HG03175 (cell line): ENCODE results near the gene RBP3.

Source experiments
- ATAC-seq: cut with Tn5 transposase; IDR thresholded peaks from one replicate; pipeline ENCODE4 v1.9.1; 2021; ENCODE audit warnings: mild to moderate bottlenecking, moderate library complexity; ENCODE audit not compliant: unreplicated experiment

The RBP3 gene

GRCh38 chr10:47388879-47389278, 40.7 kb downstream of the RBP3 start:
- no peak for ATAC-seq

- ATAC-seq, result no peak
Measured at GRCh38 chr10:47389619-47390018, 41.5 kb downstream of the RBP3 start.

GRCh38 chr10:47396311-47396717, 48.2 kb downstream of the RBP3 start:
- ATAC-seq, result no peak

- ATAC-seq, result no peak
Measured at GRCh38 chr10:47397256-47397655, 49.1 kb downstream of the RBP3 start.

GRCh38 chr10:47400251-47400650, 52.1 kb downstream of the RBP3 start:
- no peak for ATAC-seq

DNA sequence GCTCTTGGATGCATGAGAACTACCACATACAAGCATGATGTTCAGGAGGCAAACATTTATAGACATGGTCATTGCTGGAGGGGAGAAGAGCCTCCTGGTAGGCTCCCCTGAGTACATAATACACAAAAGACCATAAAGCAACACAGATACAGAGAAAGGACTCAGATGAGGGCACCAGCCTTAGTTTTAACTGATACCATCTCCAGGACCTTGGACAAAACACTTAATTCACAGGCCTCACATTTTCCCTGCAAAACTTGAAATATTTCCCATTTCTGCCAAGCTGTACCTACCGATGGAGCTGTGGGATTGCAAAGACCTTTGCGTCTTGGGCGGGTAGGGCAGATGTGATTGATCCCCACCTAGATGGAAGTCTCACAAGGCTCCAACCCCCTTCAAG, 52.6 kb downstream of the RBP3 start:
- no peak for ATAC-seq

GRCh38 chr10:47401210-47401609, 53.0 kb downstream of the RBP3 start:
- no peak for ATAC-seq

- ATAC-seq, result no peak
Measured at GRCh38 chr10:47401874-47402640, 53.9 kb downstream of the RBP3 start.

GRCh38 chr10:47402641-47403301, 54.6 kb downstream of the RBP3 start:
- no peak for ATAC-seq

DNA sequence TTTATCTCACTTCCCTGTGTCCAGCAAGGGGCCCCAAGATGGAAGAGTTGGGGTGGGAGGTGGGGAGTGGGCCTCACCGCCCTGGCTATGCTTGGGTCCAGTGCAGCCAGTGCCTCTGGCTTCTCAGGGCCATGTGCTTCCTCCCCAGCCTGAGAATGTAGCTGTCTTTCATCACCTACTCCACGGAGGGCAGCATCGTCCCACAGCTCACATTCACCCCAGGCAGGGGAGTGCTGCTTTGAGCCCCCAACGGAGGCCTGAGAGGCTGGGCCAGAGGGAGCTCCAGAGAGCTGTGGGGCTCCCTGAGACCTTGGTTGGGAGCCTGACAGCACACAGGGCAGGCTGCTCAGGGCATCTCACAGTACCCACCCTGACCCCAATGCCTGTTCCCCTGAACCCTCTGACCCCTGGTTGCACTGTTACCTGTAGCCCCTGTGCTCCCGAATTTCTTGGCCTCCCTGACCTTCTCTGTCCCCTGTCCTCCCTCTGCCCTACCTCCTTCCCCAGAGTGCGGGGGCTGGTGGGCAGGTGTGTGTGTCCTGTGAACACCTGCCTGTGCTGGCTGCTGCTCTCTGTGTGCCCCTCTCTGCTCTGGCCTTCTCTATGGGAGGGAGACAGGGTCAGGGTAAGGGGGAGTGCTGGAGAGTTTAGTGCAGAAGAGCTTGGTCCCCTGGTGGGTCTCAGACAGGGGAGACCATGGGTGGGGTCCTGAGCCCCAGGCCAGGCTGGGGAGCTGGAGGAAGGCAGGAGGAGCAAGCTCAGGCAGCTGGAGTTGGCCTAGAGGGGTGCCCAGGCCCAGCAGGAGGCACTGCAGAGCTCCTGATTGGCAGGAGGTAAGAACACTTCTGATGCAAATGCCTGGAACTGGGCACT, 55.5 kb downstream of the RBP3 start:
- no peak for ATAC-seq

DNA sequence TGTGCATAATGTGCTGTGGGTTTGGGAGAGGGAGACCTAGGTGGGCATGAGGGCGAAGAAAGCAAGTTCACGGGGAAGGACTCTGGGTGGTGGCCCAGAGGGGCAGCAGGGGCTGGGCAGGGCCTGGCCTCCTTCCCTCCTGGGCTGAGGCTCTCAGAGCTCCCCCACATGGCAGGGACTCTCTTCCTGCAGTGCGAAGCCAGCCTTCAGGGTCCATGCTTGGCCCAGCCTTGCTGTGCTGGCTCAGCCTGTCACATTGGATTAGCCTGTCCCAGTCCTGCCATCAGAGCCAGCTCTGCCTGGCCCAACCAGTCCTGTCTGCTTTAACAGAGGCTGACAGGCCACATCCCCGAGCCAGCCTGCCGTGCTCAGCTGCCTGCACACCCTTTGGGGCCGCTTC, 56.3 kb downstream of the RBP3 start:
- no peak for ATAC-seq

DNA sequence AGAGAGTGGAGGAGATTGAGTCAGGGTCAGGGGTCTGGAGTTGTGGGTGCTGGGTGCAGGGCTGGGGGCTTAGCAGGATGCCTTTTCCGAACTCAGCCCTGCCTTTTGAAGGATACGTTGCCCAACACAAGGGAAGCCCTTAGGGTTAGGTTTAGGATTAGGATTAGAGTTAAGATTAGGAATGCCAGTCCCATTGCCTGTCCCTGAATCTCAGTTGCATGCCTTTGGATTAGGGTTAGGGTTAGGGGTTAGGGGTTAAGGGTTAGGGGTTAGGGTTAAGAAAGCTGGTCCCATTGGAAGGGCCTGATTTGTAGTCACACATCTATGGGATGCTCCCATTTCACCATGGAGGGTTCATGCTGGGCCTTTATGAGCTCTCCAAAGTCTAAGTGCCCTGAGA, 56.8 kb downstream of the RBP3 start:
- no peak for ATAC-seq

DNA sequence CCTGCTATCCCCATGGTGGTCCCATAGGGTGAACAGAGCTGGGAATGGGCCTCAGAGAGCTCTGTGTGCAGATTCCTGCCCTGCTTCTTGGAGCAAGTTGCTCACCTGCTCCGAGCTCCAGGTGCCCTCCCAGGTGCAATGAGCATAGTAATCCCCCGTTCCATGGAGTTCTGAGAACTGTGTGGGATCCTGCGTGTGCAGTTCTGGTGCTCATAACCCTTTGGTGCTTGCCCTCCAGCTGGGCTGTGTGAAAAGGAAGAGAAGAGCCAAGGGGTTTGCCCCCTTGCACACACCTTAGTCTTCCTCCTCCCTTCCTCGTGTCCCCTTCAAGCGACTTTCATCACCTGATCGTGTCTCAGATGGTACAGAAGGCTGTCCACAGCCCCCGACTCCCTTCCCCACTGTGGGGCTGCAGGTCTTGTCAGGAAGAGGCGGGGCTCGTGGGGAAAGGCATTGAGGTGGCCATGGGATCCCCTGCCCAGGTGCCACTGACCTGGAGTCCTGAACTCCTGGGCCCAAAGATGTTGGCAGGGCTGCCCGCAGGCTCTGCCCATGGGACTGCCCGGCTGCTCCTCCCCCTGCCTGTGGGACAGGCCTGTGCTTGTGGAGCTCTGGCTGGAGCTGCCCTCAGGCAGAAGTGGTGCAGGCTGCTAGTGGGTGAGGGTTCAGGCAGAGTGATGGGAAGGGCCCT, 57.8 kb downstream of the RBP3 start:
- ATAC-seq, result no peak

- ATAC-seq, result no peak
Measured at GRCh38 chr10:47406548-47406869, 58.3 kb downstream of the RBP3 start.

DNA sequence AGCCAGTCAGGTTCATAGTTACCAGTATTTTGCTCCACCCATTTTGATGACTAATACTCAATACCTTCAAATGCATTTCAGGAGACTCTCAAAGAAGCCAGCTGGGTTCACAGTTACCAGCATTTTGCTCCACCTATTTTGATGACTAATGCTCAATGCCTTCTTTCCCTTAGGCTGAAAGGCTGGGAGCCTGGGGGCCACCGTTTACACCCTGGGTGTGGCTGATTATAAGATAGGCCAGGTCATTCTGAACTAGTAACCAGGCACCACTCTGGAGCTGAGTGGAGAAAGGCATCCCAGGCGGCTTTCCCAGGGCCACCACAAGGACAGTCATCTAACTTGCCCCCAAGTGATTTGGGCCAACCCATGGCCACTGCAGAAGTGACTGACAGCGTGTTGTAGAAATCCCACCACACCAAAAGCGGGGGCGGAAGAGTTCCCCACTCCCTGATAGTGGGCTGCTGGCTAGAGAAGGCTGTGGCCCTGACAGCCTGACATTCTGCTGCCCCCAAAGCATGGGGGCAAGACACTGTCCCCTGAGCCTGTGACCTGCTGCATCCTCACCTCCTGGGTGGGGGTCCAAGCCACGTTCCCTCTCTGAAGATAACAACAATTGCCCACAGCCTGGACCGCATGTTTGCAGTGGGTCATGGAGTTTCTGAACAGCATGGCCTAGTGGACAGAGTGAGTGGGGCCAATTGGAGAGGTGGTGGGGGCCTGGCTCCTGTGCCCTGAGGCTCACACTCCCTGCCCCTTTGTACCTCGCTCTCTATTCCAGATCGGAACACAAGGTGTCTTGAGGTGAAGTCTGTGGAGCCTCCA, 58.9 kb downstream of the RBP3 start:
- no peak for ATAC-seq
